ENCODE measurements around the gene NT5M. TPM values are rescaled to one million over a fixed set of nuclear protein-coding genes. Genes with fewer than 3 reads are reported as not detected.

NT5M gene
- total RNA-seq, 1 experiment from 2014 or later, result 10.8 TPM

- H3K4me1 Mint-ChIP-seq, result peaks cover 16% of the 10 kb centered on the region
- ChIA-PET POLR2A (no interaction called here), CTCF (interaction anchor here (1.3 to 1.9 kb wide), 2 partner anchors 134 to 206 kb away, joined by 4 to 5 read pairs; partner anchors contain the start of gene RASD1)
- peaks cover 22% of the 10 kb centered on the region for H3K9me3 Mint-ChIP-seq
- DNase-seq (ENCODE audit: low spot score) (no peak), ATAC-seq (no peak)
- H3K27me3 Mint-ChIP-seq (ENCODE audit: low read depth), result no peaks in the 10 kb centered on the region; the same call in 1 of the 2 replicates
- H3K36me3 Mint-ChIP-seq, result peaks cover 3% of the 10 kb centered on the region; the same call in 1 of the 2 replicates
- H3K27ac Mint-ChIP-seq, result no peak overlapping the region
- no peak overlapping the region for H3K4me3 Mint-ChIP-seq
- TF ChIP-seq JUN (CRISPR knock-in tag; IDR thresholded peaks at IDR 0.05), result no peak
- no peak for TF ChIP-seq TEAD4 (CRISPR knock-in tag; IDR thresholded peaks at IDR 0.05)
- no peak for TF ChIP-seq IRF2 (CRISPR knock-in tag; IDR thresholded peaks at IDR 0.05; ENCODE audit: borderline replicate concordance, low read depth)
- TF ChIP-seq JAZF1 (CRISPR knock-in tag; IDR thresholded peaks at IDR 0.05), result no peak
- TF ChIP-seq NFATC4 (CRISPR knock-in tag; IDR thresholded peaks at IDR 0.05), result no peak
- no peak for TF ChIP-seq RELA (CRISPR knock-in tag; IDR thresholded peaks at IDR 0.05; ENCODE audit: borderline replicate concordance)
- TF ChIP-seq ERG (CRISPR knock-in tag; IDR thresholded peaks at IDR 0.05), result no peak
- no peak for TF ChIP-seq GTF2I (CRISPR knock-in tag; conservative IDR thresholded peaks at IDR 0.05)
- no peak for TF ChIP-seq ZNF281 (CRISPR knock-in tag; IDR thresholded peaks at IDR 0.05)
- TF ChIP-seq ZNF138 (CRISPR knock-in tag; conservative IDR thresholded peaks at IDR 0.05), result no peak
- TF ChIP-seq NFYB (CRISPR knock-in tag; conservative IDR thresholded peaks at IDR 0.05; ENCODE audit: low read depth), result no peak
- no peak for TF ChIP-seq ATF1 (CRISPR knock-in tag; IDR thresholded peaks at IDR 0.05)
- TF ChIP-seq, protein P1, sequence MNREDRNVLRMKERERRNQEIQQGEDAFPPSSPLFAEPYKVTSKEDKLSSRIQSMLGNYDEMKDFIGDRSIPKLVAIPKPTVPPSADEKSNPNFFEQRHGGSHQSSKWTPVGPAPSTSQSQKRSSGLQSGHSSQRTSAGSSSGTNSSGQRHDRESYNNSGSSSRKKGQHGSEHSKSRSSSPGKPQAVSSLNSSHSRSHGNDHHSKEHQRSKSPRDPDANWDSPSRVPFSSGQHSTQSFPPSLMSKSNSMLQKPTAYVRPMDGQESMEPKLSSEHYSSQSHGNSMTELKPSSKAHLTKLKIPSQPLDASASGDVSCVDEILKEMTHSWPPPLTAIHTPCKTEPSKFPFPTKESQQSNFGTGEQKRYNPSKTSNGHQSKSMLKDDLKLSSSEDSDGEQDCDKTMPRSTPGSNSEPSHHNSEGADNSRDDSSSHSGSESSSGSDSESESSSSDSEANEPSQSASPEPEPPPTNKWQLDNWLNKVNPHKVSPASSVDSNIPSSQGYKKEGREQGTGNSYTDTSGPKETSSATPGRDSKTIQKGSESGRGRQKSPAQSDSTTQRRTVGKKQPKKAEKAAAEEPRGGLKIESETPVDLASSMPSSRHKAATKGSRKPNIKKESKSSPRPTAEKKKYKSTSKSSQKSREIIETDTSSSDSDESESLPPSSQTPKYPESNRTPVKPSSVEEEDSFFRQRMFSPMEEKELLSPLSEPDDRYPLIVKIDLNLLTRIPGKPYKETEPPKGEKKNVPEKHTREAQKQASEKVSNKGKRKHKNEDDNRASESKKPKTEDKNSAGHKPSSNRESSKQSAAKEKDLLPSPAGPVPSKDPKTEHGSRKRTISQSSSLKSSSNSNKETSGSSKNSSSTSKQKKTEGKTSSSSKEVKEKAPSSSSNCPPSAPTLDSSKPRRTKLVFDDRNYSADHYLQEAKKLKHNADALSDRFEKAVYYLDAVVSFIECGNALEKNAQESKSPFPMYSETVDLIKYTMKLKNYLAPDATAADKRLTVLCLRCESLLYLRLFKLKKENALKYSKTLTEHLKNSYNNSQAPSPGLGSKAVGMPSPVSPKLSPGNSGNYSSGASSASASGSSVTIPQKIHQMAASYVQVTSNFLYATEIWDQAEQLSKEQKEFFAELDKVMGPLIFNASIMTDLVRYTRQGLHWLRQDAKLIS (CRISPR knock-in tag; IDR thresholded peaks at IDR 0.05; ENCODE audit: borderline replicate concordance), result no peak
- TF ChIP-seq ZNF219 (CRISPR knock-in tag; IDR thresholded peaks at IDR 0.05; ENCODE audit: borderline replicate concordance), result no peak
- TF ChIP-seq ESRRA (CRISPR knock-in tag; IDR thresholded peaks at IDR 0.05; ENCODE audit: borderline replicate concordance), result no peak
- no peak for TF ChIP-seq ZNF423 (CRISPR knock-in tag; IDR thresholded peaks at IDR 0.05)
- TF ChIP-seq HMGXB4 (CRISPR knock-in tag; IDR thresholded peaks at IDR 0.05), result no peak
- TF ChIP-seq ATF6 (CRISPR knock-in tag; IDR thresholded peaks at IDR 0.05), result no peak
Observed at GRCh38 chr17:17362540-17362930, 59.4 kb downstream of the NT5M start.
